ENCODE data around the gene DCAF15. TPM values are rescaled to one million over a fixed set of nuclear protein-coding genes. Genes with fewer than 3 reads are reported as not detected.

Gene DCAF15
- total and polyA plus RNA-seq, 7 donors = 9.2 to 25.3 (median 16.6) TPM

- ATAC-seq (peak; percentile 66 to 70 (median 68)), DNase-seq (peak; percentile 91 to 96)
- 6 to 20% (median 11%) methylated on average over 15 to 50 of the region's 50 CpGs for WGBS, 3 donors
- no peaks in the 10 kb centered on the region for H3K9me3 ChIP-seq
- intact Hi-C loops (cut with DNase I) = loop anchor here in 1 of 2 donors (5.0 kb wide), 1 partner anchor 67 kb away; the partner anchor contains the start of gene MISP3
- H3K27ac ChIP-seq = peak overlapping the region; percentile 98
- no peaks in the 10 kb centered on the region for H3K27me3 ChIP-seq (ENCODE audit: insufficient read depth in 3 of 3, low read length in 2 of 3)
- H3K4me3 ChIP-seq = peak overlapping the region; percentile 82
- no peaks in the 10 kb centered on the region for H3K36me3 ChIP-seq (ENCODE audit: insufficient read depth in 1 of 2, low read depth in 1 of 2)
- peaks cover 45% of the 10 kb centered on the region for H3K4me1 ChIP-seq
- no peak for TF ChIP-seq CTCF (IDR thresholded peaks at IDR 0.05)
Observed at GRCh38 chr19:14005349-14006084, 53.2 kb downstream of the DCAF15 start.

- peak within 1 kb of the TSS; percentile 98 for H3K27ac ChIP-seq
- ATAC-seq (peak; percentile 84 to 88 (median 87)), DNase-seq (peak; percentile 100)
- no peaks in the 10 kb centered on the region for H3K36me3 ChIP-seq (ENCODE audit: insufficient read depth in 1 of 2, low read depth in 1 of 2)
- 0 to 1% (median 0%) methylated on average over 48 to 58 of the region's 58 CpGs for WGBS, 3 donors
- no peaks in the 10 kb centered on the region for H3K9me3 ChIP-seq
- no peaks in the 10 kb centered on the region for H3K27me3 ChIP-seq (ENCODE audit: insufficient read depth in 3 of 3, low read length in 2 of 3)
- no peak for TF ChIP-seq CTCF (IDR thresholded peaks at IDR 0.05)
- H3K4me1 ChIP-seq = peaks cover 38% of the 10 kb centered on the region
- H3K4me3 ChIP-seq = peak within 1 kb of the TSS; percentile 91
- intact Hi-C loops (cut with DNase I) = loop anchor here in 1 of 2 donors (5.0 kb wide), 1 partner anchor 66 kb away; the partner anchor contains the start of gene MISP3
Observed at GRCh38 chr19:14006085-14006765, 53.9 kb downstream of the DCAF15 start, which contains the start of gene RFX1. Gene RFX1, minus strand, starts transcription at chr19:14006320. Its CDS starts 12,477 bp downstream, at chr19:13993843.

DNA sequence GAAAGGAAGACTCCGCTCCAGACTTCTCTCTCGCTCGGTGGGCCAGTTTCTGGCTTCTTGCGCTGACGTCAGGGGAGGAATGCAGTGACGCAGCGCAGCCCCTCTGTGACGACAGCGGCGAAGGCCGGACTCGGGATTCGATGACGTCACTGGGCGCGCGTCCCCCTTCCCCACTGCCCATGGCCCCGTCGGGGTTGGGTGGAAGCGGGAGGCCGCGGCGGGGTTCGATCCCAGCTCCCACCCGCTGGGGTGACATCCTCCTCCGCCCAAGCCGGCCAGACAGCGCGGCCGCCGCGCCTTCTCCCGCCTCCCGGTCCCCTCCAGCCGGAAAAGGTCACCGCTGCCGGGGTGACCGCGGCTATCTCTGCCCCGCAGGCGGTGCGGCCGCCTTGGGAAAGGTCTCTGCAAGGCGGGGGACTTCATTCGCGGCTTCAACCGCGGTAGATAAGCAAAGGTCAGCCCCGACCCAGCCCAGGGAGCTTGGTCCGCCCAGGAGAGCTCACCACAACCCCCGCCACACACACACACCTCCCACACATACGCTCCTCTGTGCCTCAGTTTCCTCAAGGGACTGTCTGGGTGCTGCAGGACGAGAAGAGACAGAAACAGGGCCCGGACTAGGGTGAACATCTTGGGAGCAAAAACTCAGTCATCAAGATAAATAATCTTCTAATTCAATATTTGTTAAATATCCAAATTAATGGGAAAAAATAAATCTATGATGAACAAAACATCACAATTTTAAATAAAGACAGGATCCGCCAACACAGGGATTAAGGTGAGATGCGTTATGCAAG lies 54.7 kb downstream of the DCAF15 start:
- Histone ChIP-seq H3K4me1 (peaks cover 34% of the 10 kb centered on the region), H3K9me3 (no peaks in the 10 kb centered on the region), H3K36me3 (ENCODE audit: insufficient read depth in 1 of 2, low read depth in 1 of 2) (no peaks in the 10 kb centered on the region), H3K4me3 (peak overlapping the region; percentile 91), H3K27me3 (ENCODE audit: insufficient read depth in 3 of 3, low read length in 2 of 3) (no peaks in the 10 kb centered on the region), H3K27ac (peak overlapping the region; percentile 98)
- no peak for TF ChIP-seq CTCF (IDR thresholded peaks at IDR 0.05)
- ATAC-seq (peak; percentile 55 to 67 (median 57)), DNase-seq (peak; percentile 90 to 95)
- intact Hi-C loops (cut with DNase I) = loop anchor here in 1 of 2 donors (5.0 kb wide), 1 partner anchor 65 kb away; the partner anchor contains the start of gene MISP3
- WGBS, 3 donors = 4 to 8% (median 6%) methylated on average over 50 to 56 of the region's 56 CpGs

Other genes with a start within 250 kb of the DCAF15 start
- gene MRI1, start 188.0 kb upstream of the DCAF15 start, total RNA-seq = 10 to 100 TPM in 2 of 4 donors, 1 to 10 TPM in 2; 6.4 to 11.0 (median 9.3) TPM
- gene MRI1, start 188.0 kb upstream of the DCAF15 start, polyA plus RNA-seq = 10 to 100 TPM in 1 of 3 donors, 1 to 10 TPM in 2; 9.4 to 11.2 (median 9.6) TPM
- gene C19orf53, start 178.1 kb upstream of the DCAF15 start, total RNA-seq = 100 to 1,000 TPM in 2 of 4 donors, 10 to 100 TPM in 2; 88.9 to 109 (median 95.5) TPM
- gene C19orf53, start 178.1 kb upstream of the DCAF15 start, polyA plus RNA-seq = 100 to 1,000 TPM; 147 to 196 (median 195) TPM
- 1 to 10 TPM; 3.3 to 7.8 (median 4.4) TPM for gene ZSWIM4, start 157.1 kb upstream of the DCAF15 start, total RNA-seq
- gene ZSWIM4, start 157.1 kb upstream of the DCAF15 start, polyA plus RNA-seq = 1 to 10 TPM in 2 of 3 donors, under 1 TPM in 1; 0.77 to 3.9 (median 1.6) TPM
- gene NANOS3, start 75.4 kb upstream of the DCAF15 start, total RNA-seq = not detected
- gene NANOS3, start 75.4 kb upstream of the DCAF15 start, polyA plus RNA-seq = not detected
- gene BRME1, start 46.4 kb upstream of the DCAF15 start, total RNA-seq = 1 to 10 TPM in 2 of 4 donors, under 1 TPM in 2; 0.27 to 1.5 (median 1.0) TPM
- gene BRME1, start 46.4 kb upstream of the DCAF15 start, polyA plus RNA-seq = 1 to 10 TPM in 2 of 3 donors, under 1 TPM in 1; 0.86 to 2.5 (median 1.7) TPM
- 10 to 100 TPM; 21.1 to 26.1 (median 24.6) TPM for gene CC2D1A, start 46.3 kb upstream of the DCAF15 start, total RNA-seq
- 10 to 100 TPM; 20.1 to 31.7 (median 23.1) TPM for gene CC2D1A, start 46.3 kb upstream of the DCAF15 start, polyA plus RNA-seq
- gene PODNL1, start 14.1 kb upstream of the DCAF15 start, total RNA-seq = 1 to 10 TPM in 1 of 4 donors, under 1 TPM in 3; 0.18 to 1.3 (median 0.39) TPM
- 1 to 10 TPM in 1 of 3 donors, under 1 TPM in 2; 0.07 to 1.3 (median 0.25) TPM for gene PODNL1, start 14.1 kb upstream of the DCAF15 start, polyA plus RNA-seq
- 10 to 100 TPM in 1 of 4 donors, 1 to 10 TPM in 3; 5.9 to 10.1 (median 7.8) TPM for gene RFX1, start 53.8 kb downstream of the DCAF15 start, total RNA-seq
- gene RFX1, start 53.8 kb downstream of the DCAF15 start, polyA plus RNA-seq = 1 to 10 TPM; 2.9 to 6.4 (median 5.1) TPM
- gene RLN3, start 75.6 kb downstream of the DCAF15 start, total RNA-seq = not detected
- not detected for gene RLN3, start 75.6 kb downstream of the DCAF15 start, polyA plus RNA-seq
- gene IL27RA, start 79.3 kb downstream of the DCAF15 start, total RNA-seq = 1 to 10 TPM; 2.3 to 3.7 (median 2.9) TPM
- 1 to 10 TPM; 1.5 to 3.2 (median 2.5) TPM for gene IL27RA, start 79.3 kb downstream of the DCAF15 start, polyA plus RNA-seq
- gene PALM3, start 109.6 kb downstream of the DCAF15 start, total RNA-seq = not detected
- gene PALM3, start 109.6 kb downstream of the DCAF15 start, polyA plus RNA-seq = under 1 TPM in 2 of 3 donors, not detected in 1; 0.04 to 0.05 TPM
- gene MISP3, start 120.3 kb downstream of the DCAF15 start, total RNA-seq = 1 to 10 TPM; 2.0 to 6.3 (median 2.9) TPM
- 10 to 100 TPM in 1 of 3 donors, 1 to 10 TPM in 2; 1.8 to 15.4 (median 2.1) TPM for gene MISP3, start 120.3 kb downstream of the DCAF15 start, polyA plus RNA-seq
- gene C19orf67, start 133.3 kb downstream of the DCAF15 start, total RNA-seq = not detected
- not detected for gene C19orf67, start 133.3 kb downstream of the DCAF15 start, polyA plus RNA-seq
- gene SAMD1, start 138.2 kb downstream of the DCAF15 start, total RNA-seq = 10 to 100 TPM; 27.3 to 54.4 (median 39.6) TPM
- gene SAMD1, start 138.2 kb downstream of the DCAF15 start, polyA plus RNA-seq = 10 to 100 TPM; 39.9 to 99.9 (median 60.4) TPM
- 100 to 1,000 TPM; 209 to 509 (median 312) TPM for gene PRKACA, start 165.3 kb downstream of the DCAF15 start, total RNA-seq
- gene PRKACA, start 165.3 kb downstream of the DCAF15 start, polyA plus RNA-seq = 100 to 1,000 TPM in 2 of 3 donors, 10 to 100 TPM in 1; 99.3 to 208 (median 135) TPM
- gene ASF1B, start 184.1 kb downstream of the DCAF15 start, total RNA-seq = 1 to 10 TPM in 1 of 4 donors, under 1 TPM in 2, not detected in 1; 0.63 to 6.0 (median 0.84) TPM
- gene ASF1B, start 184.1 kb downstream of the DCAF15 start, polyA plus RNA-seq = 1 to 10 TPM in 2 of 3 donors, under 1 TPM in 1; 0.20 to 1.2 (median 1.0) TPM

Measured in psoas muscle (tissue), 8 donors.